ENCODE results near the gene IFNL4.
"Not testable (repeated sequence)": the region's sequence is repeated elsewhere in the genome, so short reads cannot be mapped to it uniquely, and the experiment has no call there.

The IFNL4 gene

DNA sequence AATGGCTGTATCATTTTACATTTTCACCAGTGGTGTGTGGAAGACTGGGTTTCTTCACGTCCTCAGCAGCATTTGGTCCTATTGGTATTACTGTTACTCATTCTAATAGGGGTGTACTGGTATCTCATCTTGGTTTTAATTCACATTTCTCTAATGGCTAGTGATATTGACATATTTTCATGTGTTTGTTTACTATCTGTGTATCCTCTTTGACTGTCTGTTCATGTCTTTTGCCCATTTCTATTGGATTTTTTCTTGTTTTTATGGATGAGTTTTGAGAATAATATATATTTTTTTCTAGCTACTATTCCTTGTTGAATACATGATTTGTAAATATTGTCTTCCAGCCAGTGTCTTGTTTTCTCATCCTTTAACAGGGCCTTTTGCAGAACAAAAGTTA lies 33.4 kb upstream of the IFNL4 start:
- no peak overlapping the region for H3K4me3 ChIP-seq (ENCODE audit: low read depth, low read length)
- TF ChIP-seq, protein P1, sequence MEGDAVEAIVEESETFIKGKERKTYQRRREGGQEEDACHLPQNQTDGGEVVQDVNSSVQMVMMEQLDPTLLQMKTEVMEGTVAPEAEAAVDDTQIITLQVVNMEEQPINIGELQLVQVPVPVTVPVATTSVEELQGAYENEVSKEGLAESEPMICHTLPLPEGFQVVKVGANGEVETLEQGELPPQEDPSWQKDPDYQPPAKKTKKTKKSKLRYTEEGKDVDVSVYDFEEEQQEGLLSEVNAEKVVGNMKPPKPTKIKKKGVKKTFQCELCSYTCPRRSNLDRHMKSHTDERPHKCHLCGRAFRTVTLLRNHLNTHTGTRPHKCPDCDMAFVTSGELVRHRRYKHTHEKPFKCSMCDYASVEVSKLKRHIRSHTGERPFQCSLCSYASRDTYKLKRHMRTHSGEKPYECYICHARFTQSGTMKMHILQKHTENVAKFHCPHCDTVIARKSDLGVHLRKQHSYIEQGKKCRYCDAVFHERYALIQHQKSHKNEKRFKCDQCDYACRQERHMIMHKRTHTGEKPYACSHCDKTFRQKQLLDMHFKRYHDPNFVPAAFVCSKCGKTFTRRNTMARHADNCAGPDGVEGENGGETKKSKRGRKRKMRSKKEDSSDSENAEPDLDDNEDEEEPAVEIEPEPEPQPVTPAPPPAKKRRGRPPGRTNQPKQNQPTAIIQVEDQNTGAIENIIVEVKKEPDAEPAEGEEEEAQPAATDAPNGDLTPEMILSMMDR (IDR thresholded peaks at IDR 0.05; ENCODE audit: insufficient read depth, low read depth, low read length, missing control alignments), result no peak
- DNase-seq (ENCODE audit: low read depth), result no peak

DNA sequence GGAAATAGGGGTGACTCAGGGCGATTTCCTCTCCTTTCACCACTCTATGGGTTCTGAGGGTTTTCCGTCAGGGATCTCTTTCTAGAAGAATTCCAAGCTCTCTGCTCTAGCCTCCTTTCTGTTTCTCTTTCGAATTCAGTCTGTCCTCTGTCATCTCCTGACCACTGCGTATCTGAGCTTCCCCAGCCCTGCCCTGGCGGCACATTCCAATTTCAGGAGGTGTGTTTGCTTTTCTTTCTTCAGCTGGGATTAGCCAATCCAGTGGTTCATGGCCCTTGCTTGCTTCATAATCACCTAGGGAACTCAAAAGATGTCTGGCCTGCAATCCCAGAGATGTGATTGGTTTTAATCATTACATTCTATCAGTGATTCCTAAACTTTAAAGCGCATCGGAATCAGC lies 28.9 kb upstream of the IFNL4 start:
- DNase-seq (ENCODE audit: low read depth), result no peak
- no peak overlapping the region for H3K4me3 ChIP-seq (ENCODE audit: low read depth, low read length)
- TF ChIP-seq, protein P1 (IDR thresholded peaks at IDR 0.05; ENCODE audit: insufficient read depth, low read depth, low read length, missing control alignments), result no peak

DNA sequence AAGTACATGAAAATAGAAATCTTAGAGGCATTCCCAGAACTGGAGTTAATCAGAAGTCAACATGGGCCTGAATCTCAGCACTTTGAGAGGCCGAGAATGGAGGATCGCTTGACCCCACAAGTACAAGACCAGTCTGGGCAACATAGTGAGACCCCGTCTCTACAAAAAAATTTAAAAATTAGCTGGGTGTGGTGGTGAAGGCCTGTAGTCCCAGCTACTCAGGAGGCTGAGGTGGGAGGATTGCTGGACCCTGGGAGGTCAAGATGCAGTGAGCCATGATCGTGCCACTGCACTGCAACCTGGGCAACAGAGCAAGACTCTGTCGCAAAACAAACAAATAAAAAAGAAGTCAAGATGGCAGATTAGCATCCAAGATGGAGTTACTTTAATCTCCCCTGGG lies 28.1 kb upstream of the IFNL4 start:
- no peak overlapping the region for H3K4me3 ChIP-seq (ENCODE audit: low read depth, low read length)
- TF ChIP-seq, protein P1 (IDR thresholded peaks at IDR 0.05; ENCODE audit: insufficient read depth, low read depth, low read length, missing control alignments), result no peak
- no peak for DNase-seq (ENCODE audit: low read depth)

DNA sequence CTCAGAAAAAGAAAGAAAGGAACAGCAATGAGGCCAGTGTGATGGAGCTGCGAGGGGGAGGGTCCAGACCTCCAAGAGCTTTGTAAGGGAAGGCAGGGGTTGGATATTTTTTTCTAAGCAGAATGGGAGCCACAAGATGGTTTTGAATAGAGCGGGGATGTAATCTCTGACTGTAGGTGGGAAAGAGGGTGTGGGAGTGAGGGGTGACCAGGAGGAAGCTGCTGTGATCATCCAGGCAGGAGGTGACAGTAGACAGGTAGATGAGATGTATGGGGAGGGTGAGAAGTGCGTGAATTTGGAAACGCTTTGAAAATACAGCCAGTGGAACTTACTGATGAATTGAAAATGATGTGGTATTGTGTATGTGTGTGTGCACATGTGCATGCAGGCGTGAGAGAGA lies 26.9 kb upstream of the IFNL4 start:
- no peak overlapping the region for H3K4me3 ChIP-seq (ENCODE audit: low read depth, low read length)
- DNase-seq (ENCODE audit: low read depth), result no peak
- TF ChIP-seq, protein P1 (IDR thresholded peaks at IDR 0.05; ENCODE audit: insufficient read depth, low read depth, low read length, missing control alignments), result no peak

DNA sequence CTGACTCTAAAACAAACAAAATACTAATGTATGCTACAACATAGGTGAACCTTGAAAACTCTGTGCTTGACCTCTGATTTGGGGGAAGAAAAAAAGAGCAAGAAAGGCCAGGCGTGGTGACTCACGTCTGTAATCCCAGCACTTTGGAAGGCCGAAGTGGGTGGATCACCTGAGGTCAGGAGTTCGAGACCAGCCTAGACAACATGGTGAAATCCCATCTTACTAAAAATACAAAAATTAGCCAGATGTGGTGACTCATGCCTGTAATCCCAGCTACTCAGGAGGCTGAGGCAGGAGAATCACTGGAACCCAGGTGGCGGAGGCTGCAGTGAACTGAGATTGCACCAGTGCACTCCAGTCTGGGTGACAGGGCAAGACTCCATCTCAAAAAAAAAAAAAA lies 25.2 kb upstream of the IFNL4 start:
- not testable (repeated sequence) for DNase-seq (ENCODE audit: low read depth); H3K4me3 ChIP-seq (ENCODE audit: low read depth, low read length)

DNA sequence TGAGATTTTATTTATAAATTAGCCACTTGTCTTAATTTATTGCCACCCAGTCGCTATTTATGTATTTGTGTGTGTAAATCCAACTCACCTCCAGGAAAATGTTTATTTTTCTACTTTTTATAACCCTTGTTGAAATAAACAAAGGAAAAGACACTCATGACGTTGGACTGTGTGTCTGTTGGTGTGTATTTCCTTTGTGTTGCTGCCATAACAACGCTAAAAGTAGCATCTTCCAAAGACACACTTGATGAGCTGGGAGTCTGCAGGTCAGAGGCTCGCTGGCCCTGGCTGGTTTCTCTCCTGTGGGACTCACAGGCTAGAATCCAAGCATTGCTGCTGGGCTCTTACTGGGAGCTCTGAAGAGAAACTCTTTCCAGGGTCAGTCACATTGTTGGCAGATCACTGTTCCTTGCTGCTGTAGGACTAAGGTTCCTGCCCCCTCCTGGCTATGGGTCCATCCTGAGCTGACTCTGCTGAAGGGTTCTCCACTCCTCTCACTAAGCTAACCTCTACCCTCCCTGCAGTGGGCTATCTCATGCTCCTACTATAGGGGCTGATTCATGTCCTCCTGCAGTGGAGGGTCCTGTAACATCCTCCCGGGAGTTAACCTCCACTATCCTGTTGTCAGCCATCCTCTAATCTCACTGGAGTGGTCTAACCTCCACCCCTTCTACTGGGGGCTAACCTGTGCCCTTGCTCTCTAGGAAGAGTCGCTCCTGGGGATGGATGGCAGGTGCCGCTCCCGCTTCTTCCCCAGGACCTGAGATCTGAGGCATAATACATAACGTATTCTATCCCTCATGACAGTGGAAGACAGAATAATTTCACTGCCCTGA lies 21.6 kb upstream of the IFNL4 start:
- DNase-seq (ENCODE audit: low read depth), result no peak
- H3K4me3 ChIP-seq (ENCODE audit: low read depth, low read length), result no peak overlapping the region
- TF ChIP-seq, protein P1 (IDR thresholded peaks at IDR 0.05; ENCODE audit: insufficient read depth, low read depth, low read length, missing control alignments), result no peak

DNA sequence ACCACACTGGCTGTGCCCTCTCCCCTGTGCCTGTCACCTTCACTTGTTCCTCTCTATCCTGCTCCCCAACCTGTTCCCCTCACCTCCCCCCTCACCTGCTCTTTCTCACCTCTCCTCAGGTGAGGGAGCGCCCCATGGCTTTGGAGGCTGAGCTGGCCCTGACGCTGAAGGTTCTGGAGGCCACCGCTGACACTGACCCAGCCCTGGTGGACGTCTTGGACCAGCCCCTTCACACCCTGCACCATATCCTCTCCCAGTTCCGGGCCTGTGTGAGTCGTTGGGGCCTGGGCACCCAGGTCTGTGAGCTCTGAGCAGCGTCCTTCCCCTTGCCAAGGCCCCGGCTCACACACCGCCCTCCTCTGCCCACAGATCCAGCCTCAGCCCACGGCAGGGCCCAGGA lies 20.7 kb upstream of the IFNL4 start:
- not testable (repeated sequence) for H3K4me3 ChIP-seq (ENCODE audit: low read depth, low read length); DNase-seq (ENCODE audit: low read depth)

DNA sequence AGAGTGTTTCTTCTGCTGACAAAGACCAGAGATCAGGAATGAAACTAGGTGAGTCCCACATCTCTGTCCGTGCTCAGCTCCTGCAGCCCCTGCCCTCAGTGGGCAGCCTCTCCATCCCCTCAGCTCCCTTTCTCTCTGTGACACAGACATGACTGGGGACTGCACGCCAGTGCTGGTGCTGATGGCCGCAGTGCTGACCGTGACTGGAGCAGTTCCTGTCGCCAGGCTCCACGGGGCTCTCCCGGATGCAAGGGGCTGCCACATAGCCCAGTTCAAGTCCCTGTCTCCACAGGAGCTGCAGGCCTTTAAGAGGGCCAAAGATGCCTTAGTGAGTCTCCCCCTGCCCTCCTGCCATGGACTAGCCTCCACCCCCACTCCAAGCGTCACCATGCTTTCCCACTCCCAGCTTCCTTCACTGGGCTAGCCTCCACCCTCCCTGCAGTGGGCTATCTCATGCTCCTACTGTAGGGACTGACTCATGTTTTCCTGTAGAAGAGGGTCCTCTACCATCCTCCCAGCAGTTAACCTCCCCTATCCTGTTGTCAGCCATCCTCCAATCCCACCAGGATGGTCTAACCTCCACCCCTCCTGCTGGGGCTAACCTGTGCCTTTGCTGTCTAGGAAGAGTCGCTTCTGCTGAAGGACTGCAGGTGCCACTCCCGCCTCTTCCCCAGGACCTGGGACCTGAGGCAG lies 20.0 kb upstream of the IFNL4 start:
- not testable (repeated sequence) for DNase-seq (ENCODE audit: low read depth); H3K4me3 ChIP-seq (ENCODE audit: low read depth, low read length)

DNA sequence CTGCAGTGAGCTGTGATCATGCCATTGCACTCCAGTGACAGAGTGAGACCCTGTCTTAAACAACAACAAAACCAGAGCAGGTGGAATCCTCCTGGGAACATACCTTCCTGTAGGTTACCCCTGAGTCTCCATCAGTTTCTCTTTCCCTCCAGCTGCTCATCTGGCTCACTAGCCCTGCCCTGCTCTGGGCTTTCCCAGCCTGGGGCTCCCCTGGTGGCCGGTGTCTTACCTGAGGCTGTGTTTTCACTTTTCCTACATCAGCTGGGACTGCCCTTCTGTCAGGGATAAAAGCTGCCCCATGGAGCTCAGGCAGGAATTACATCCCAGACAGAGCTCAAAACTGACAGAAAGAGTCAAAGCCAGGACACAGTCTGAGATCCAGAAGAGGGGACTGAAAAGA lies 19.4 kb upstream of the IFNL4 start, which contains the start of gene IFNL2:
Gene IFNL2 (plus strand): TSS at position 312 of the 400 bp plus-strand sequence. CDS start 173 bp downstream, outside the sequence.
- not testable (repeated sequence) for DNase-seq (ENCODE audit: low read depth)

More for the DNA sequence above, 19.4 kb upstream of the IFNL4 start, which contains the start of gene IFNL2:
- not testable (repeated sequence) for H3K4me3 ChIP-seq (ENCODE audit: low read depth, low read length)
